Eye (tissue), 1 donor: ENCODE data around the gene HUWE1.
A peak's percentile ranks its signal among the peaks of the same experiment; 100 is the strongest.

ENCODE experiments used
- DNase-seq: peaks from one replicate; pipeline ENCODE4 v3.0.0-alpha.2; 2015

HUWE1 gene

DNA sequence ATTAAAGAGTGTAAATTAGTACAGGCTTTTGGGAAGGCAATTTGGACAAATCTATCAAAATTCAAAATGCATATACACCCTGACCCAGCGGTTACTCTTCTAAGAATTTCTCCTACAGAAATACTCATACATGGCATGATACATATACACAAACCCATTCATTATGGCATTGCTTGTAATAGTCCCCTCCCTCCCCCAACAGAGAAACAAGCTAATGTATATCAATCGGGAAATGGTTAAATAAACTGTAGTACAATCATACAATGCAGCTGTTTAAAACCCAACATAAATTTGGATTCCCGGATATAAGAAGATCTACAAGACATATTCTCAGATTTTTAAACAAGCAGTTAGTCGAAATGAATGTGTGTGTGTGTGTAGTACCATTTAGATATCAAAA, 808 bp downstream of the HUWE1 start:
- no peak for DNase-seq

- DNase-seq, result no peak
Measured at GRCh38 chrX:53684415-53685192, 1.9 kb downstream of the HUWE1 start.

GRCh38 chrX:53683556-53684414, 2.7 kb downstream of the HUWE1 start:
- DNase-seq, result peak; percentile 98

- peak; percentile 64 for DNase-seq
Measured at GRCh38 chrX:53682885-53683555, 3.5 kb downstream of the HUWE1 start.

GRCh38 chrX:53681661-53682060, 4.9 kb downstream of the HUWE1 start:
- no peak for DNase-seq

DNA sequence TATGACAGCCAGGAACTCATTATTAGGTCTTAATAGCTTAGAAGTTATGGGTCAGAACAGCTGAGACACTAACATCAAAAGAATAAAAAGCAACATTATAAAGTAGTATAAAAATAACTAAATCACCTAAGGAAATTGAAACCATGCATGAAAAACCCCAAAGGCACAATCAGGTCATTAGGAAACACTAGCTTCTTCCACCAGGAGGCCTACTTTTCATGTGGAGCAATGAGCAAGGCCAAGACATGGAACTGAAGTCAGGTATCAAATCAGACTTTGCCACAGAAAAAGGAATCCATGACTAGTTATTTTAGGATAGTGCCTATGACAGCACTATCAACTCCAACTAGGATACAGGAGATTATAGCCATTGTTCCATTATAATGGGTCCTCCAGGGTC, 7.9 kb downstream of the HUWE1 start:
- no peak for DNase-seq

GRCh38 chrX:53677286-53677685, 9.2 kb downstream of the HUWE1 start:
- no peak for DNase-seq

- DNase-seq, result no peak
Measured at GRCh38 chrX:53674581-53674980, 11.9 kb downstream of the HUWE1 start.

GRCh38 chrX:53669258-53669657, 17.3 kb downstream of the HUWE1 start:
- DNase-seq, result no peak

DNA sequence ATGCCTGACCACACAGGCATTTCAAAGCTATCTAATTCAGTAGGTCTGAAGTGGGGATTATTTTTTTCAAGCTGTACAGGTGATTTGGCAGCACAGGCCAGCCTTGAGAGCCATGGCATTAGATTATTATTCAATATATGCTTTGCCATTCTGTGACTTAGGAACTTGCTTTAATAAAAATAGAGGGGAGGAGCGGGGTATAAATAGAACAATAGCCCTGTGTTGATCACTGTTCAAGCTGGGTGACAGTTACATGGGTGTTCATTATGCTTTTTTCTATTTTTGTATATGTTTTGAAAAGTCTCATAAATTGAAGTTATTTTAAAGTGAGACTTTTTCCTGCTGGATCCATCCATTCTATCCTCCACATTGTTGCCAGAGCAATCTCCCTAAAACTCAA, 20.3 kb downstream of the HUWE1 start:
- no peak for DNase-seq

GRCh38 chrX:53660004-53660403, 26.5 kb downstream of the HUWE1 start:
- no peak for DNase-seq

DNA sequence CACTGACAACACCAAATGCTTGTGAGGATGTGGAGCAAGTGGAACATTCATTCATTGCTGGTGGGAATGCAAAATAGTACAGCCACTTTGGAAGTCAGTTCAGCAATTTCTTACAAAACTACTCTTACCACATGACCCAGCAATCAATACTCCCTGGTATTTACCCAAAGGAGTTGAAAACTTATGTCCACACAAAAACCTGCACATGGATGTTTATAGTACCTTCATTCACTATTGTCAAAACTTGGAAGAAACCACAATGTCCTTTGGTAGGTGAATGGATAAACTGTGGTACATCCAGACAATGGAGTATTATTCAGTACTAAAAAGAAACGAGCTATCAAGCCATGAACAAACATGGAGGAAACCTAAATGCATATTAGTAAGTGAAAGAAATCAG, 27.5 kb downstream of the HUWE1 start:
- DNase-seq, result no peak

DNA sequence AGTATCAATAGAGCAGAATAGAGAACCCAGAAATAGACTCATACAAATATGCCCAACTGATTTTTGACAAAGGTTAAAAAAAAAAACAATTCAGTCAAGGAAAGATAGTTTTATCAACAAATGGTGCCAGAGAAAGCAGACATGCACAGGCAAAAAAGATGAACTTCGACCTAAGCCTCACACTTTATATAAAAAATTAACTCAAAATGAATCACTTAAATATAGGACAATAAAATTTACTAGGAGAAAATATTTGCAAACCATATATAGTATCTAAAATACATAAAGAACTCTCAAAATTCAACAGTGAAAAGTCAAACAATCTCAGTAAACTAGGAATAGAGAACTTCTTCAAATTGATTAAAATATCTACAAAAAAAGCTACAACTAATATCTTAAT, 29.7 kb downstream of the HUWE1 start:
- DNase-seq, result no peak

DNA sequence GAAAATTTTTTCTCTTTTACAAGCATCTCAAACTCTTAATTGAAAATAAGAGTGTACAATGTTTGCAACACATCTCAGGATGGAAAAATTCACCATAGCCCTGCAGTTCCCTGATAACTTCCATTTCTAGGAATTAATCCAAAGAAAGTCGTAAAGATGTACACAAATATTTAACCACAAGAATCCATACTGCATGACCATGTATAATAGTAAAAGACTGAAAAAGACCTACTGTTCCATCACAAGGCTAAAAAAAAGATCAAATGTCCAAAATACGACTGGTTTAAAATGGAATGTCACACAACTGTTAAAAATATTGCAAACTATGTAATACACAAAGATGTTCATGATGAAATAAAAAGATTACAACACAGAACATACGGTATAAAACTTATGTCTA, 32.1 kb downstream of the HUWE1 start:
- DNase-seq, result no peak

DNA sequence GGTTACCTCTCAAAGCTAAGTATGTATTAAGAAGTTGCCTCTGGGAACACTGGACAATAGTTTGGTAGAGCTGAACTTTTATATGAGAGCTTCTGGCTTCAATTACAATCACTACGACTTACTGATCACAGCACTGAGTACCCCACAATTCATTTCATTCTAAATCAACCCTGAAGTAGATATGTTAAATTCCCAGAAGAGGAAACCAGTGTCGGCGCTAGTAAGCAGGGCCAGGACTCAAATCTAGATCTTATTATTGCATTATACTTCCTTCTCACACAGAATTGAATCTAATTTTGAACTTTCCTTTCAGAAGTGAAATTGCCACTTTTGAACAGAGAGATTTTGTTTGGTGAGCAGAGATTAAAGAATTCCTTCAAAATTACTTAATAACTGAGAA, 41.8 kb downstream of the HUWE1 start:
- DNase-seq, result no peak

DNA sequence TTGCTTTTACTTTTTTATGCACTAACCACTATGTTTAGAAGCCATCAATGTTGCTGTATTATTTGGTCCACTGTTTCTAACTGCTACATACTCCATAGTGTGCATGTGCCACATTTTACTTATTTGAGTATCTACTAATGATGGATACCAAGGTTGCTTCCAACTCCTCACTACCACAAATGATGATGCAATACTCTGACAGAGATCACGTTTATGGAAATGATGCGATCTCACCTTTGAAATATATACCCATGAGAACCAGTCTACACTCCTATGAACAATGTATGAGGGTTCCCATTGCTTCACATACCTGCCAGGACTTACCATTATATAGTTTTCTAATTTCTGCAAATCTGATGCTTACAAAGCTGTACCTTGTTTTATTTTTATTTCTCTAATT, 44.2 kb downstream of the HUWE1 start:
- no peak for DNase-seq

DNA sequence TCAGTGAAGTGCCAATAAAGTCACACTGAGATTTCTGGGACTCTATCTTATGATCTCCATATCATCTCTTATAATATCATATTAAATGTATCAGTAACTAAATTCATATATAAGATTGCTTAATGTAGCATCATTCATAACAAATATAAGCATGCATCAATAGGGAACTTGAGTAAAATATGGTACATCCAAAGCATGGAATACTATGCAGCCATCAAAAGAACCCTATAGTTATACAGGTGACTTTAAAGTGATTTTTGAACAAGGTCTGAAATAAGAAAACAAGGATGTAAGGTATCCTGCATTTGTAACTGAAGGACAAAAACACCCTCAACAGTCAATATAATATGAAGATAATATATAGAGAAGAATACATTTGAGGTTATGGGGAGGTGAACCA, 47.3 kb downstream of the HUWE1 start:
- no peak for DNase-seq

- DNase-seq, result no peak
Measured at GRCh38 chrX:53637479-53637878, 49.0 kb downstream of the HUWE1 start.

GRCh38 chrX:53631156-53631555, 55.4 kb downstream of the HUWE1 start:
- DNase-seq, result no peak

GRCh38 chrX:53630261-53630660, 56.3 kb downstream of the HUWE1 start:
- no peak for DNase-seq

DNA sequence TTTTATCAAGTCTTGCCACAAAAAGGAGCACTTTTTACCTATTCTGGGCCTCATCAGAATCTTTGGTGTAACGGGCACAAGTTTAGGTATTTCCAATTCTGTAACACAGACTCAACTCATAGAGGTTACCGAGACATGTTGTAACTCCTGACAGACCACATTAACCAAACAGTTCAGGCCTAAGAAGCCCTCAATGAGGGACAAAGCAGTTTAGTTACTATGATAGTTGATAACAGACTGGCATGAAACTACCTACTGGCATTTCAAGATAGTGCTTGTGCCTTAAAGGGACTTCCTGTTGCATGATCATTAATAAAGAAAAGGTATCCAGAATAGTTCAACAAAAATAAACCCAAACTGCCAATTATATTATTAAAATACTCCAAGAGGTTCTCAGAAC, 64.1 kb downstream of the HUWE1 start:
- no peak for DNase-seq

- no peak for DNase-seq
Measured at GRCh38 chrX:53621418-53621986, 65.0 kb downstream of the HUWE1 start.

DNA sequence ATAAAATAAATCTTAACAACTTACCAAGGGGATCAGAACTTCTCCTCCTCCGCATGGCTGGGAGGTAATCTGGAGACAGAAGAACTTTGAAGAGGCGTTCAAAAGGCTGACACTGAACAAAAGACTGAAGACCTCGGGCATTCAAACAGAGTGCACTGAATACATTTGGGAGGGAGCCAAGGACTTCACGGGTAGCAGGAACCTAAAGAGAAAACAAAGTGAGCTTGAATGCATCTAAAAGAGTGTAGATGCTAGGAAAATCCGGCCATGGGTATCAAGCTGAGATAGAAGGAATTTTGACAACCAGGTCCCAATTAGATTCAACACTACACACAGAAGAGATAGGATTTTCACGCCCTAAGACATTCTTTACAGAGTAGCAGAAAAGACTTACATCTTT, 69.6 kb downstream of the HUWE1 start:
- no peak for DNase-seq
